IPS DF 4.7 (cell line): ENCODE data around the gene OR11A1.

ENCODE experiments used
- DNase-seq: peaks from one replicate; pipeline ENCODE4 v3.0.0-alpha.2; 2013; ENCODE audit warnings: low spot score; ENCODE audit errors: extremely low read depth

Gene OR11A1, protein sequence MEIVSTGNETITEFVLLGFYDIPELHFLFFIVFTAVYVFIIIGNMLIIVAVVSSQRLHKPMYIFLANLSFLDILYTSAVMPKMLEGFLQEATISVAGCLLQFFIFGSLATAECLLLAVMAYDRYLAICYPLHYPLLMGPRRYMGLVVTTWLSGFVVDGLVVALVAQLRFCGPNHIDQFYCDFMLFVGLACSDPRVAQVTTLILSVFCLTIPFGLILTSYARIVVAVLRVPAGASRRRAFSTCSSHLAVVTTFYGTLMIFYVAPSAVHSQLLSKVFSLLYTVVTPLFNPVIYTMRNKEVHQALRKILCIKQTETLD

DNA sequence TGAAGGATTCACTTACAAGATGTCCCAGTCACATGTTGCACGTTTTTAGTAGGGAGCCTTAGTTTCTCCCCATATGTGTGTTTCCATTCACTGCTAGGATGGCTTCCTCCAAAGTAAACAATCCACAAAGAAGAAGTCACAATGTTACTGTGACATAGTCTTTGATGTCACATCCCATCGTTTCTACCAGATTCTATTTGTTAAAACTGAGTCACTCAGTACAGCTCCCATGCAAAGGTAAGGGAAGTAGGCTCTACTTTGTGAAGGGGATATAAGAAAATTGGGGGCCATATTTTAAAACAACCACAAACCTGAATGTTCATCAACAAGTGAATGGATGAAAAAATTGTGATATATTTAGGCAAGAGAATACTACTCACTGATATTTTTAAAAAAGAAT lies at the start of gene OR11A1, which contains the start of gene OR2H1:
Gene OR11A1 (minus strand): TSS at position 101 of the 400 bp plus-strand sequence. CDS start 29,430 bp downstream, outside the sequence.
Gene OR2H1 (plus strand): TSS at position 185 of the 400 bp plus-strand sequence. CDS start 4,615 bp downstream, outside the sequence.
- DNase-seq, result no peak

DNA sequence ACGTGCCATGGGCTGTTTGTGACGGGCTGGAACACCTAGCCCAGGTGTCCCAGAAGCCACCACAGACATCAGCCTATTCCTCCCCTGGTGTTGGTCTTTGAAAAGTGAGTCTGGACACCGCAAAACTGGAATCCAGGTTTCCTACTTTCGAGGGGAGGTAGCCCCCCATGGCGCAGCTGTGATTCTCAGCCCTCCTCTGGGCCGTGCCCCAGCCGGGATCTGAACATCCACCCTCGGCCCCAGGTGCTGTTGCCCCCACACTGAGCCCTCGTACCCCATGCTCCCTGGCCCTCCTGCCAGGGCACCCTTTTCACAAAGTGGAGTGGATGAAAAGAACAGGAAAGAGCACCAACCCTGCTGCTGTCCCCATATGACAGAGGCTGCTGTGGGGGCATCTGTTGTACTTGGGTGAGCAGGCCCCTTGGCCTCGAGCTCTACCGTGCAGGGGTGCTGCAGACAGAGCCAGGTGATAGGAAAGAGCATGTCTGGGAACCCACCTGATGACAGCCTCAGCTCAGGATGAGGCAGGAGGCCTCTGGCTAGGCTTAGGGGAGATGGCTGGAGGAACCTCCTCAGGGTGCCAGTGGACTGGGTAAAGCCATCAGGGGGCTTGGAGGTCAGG lies 49.7 kb upstream of the OR11A1 start:
- DNase-seq, result no peak

DNA sequence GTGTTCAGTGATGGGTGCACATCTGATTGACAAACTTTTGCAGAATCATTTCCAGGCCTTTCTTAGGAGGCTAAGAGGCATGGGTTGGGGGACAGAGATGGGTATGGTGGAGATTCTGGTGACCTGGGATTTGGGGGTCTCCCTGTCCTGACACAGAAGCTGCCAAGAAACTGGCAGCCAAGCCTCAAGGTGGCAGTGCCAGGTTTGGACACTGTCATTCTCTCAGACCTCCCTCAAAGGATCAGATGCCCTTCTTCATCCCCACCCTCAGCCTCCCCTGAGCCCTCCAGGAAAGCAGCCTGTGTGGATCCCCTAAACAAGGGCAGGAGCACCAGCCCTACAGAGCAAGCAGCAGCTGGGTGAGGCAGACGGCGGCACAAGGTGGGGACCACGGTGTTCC lies 48.9 kb upstream of the OR11A1 start:
- DNase-seq, result no peak

DNA sequence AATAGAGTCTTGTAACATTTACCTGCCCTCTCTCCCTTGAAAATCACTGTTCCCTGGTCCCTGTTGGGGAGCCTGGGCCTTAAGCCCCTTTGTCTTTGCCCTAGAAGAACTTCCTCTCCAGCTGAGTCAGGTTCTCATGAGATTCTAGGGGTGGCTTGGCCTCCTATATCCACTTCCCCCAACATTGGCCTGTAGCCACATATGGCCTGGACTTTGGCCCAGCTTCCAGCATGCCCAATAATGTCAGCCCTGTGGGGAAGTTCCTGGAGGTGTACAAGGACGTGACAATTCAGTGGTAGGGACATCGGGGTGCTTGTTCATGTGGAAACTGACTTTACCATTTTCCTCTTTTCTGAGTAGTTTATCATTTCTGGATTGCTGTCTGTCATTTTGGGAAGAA lies 48.1 kb upstream of the OR11A1 start:
- no peak for DNase-seq

DNA sequence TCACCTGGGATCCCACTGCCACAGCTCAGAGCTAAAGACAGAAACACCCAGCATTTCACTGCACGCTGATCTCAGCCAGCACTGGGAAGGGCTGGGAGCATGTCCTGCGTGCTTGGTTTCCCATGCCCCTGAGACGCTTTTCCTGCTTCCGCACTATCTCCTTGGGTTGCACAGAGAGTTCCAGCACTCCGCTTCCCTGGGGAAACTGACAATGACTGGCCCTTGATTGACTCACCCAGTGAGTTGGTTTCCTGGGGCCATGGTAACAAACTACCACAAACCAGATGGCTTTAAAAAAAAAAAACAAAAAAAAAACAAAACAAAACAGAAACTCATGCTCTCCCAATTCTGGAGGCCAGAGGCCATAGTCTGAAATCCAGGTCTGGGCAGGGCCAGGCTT lies 45.7 kb upstream of the OR11A1 start:
- no peak for DNase-seq

DNA sequence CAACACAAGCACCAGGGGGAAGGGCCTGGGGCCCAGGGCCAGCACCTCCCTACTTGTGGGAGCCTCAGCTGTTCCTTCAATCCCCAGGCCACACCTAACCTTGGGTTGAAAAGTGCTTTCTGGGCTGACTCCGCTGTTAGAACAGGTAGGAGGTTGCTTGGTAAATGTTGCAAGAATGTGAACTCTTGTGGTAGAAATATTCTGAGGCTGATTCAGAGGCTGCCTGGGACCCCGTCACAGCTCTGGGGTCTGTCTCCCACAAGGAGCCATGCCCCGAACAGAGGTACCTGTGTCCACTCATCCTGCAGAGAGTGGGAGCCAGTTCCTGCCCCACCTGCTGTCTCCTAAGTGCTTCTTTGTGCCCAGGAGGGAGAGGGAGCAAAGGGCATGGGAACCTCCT lies 45.3 kb upstream of the OR11A1 start:
- DNase-seq, result no peak

DNA sequence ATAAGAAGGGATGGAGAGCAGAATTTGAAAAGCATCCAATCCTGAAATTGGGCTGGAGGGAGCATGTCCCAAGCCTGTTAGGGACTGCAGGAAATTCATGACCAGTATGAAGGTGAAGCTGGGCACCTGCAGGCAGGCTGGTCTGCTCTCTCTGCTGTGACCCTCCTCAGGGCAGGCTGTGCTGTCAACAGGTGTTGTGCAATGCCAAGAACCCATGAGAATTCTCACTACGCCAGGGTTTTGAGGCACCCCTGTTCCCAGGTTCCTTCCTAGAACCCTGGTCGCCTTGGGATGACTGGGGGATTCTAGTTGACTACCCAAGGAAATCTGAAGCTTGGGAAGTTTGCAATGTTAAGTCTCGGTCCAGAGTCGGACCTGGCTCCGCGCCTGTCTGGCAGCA lies 44.2 kb upstream of the OR11A1 start:
- DNase-seq, result no peak

DNA sequence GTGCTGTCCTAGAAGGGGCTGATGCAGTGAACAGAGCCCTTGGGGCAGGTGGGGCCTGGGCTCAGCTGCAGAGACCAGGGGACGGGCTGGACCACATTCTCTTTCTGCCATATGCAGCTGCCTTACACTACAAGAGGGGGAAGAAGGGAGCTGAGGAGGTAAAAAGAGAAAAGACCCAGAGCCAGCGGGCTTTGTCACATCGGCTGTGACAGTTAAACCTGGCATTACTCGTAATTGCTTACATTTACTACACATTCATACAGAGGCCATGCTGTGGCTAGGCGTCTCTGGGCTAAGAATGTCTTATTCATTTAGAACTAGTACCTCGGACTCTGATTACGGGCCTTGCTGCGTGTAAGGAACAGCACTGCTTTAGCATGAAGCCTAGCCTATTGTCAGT lies 43.7 kb upstream of the OR11A1 start:
- DNase-seq, result no peak

DNA sequence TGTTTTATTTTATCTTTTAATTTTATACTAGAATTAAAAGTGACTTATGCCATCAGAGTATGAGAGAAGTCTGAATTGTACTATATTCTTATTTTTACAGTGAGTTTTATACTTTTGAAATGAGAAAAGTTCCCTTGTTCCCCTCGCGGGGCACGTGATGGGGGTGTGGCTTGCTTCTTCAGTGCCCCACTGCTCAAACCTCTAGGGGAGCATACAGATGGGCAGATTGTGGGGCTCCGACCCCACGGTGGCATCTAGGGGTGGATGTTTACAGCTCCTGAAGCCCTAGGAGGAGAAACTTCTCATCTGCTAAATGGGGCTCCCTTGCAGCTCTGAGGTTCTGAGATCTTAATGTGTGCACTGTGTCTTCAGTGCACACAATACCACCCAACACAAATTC lies 42.8 kb upstream of the OR11A1 start:
- DNase-seq, result no peak

DNA sequence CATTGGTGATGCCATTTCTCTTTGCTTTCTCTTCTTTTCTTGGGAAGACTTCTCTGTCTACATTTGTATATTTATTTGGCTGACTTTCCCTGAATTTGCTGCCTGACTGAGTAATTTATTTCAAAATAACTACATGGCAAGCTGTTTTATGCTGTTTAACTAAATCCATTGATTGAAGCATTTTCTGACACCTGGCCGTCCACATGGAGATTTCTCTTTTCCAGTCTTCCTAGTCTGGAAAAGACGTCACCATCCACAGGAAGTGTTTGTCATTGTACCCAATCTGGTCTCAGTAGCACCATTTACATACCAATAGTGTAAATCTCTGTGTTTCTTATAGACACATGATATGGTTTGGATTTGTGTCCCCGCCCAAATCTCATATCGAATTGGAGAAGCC lies 40.1 kb upstream of the OR11A1 start:
- no peak for DNase-seq

DNA sequence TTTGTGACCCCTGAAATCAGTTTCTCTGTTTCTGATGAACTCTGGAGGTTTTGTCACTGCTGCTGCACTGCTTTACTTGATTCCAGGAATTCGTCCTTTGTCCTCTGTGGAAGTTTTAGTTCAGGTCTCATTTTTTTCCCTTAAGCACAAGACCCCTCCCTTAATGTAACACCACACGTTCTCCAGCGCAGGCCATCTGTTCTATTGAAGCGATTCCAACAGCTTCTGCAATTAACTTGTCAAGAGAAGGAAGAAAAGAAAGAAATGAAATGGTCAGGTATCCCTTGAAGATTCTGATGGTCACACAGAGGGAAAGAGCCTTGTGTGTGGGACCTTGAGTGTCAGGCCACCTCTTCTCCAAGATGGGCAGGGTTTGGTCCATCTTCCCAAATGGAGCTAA lies 38.7 kb upstream of the OR11A1 start:
- no peak for DNase-seq

DNA sequence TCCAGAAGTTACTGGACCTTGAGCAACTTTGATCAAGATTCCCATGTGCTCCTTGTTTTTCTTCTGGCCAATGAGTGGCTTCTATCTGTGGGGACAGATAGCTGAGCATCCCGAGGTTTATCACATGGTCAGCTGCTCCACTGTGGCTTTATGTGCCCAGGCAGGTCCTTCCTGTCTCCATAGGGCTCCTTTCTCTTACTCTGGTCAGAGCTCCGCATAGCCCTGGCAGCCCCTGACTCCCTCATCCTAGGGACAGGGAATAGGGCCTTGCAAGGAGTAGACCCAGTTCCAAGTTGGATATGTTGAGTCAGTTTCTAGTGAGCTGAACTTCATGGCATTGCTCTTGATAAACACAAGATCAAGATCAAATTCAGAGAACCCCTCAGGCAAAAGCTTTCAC lies 37.3 kb upstream of the OR11A1 start:
- DNase-seq, result no peak

DNA sequence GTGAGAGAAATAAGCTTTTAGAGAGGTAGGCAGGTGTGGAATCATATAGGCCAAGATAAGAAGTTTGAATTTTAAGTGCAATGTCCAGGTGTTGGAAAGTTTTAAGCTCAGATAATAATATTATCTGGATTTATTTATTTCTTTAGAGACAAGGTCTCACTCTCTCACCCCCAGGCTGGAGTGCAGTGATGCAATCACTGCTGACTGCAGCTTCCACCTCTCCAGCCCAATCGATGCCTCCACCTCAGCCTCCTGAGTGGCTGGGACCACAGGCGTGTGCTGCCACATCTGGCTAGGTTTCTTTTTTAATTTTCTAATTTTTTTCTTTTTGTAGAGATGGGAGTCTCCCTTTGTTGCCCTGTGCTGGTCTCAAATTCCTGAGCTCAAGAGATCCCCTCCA lies 36.4 kb upstream of the OR11A1 start:
- DNase-seq, result no peak

DNA sequence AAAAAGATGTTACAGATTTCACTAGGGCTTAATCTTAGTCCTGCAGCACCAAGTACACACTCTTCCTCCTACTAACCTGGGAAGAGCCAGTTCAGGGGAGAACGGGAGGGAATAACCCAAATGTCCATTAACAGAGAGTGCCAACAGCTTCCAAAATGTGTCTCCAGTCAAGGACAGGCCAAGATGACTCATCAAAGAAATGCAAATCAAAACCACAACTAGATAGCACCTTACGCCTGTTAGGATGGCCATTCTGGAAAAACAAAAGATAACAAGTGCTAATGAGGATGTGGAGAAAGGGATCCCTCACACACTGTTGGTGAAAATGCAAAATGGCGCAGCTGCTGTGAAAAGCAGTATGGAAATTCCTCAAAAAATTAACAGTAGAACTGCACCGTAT lies 34.7 kb upstream of the OR11A1 start:
- DNase-seq, result no peak

DNA sequence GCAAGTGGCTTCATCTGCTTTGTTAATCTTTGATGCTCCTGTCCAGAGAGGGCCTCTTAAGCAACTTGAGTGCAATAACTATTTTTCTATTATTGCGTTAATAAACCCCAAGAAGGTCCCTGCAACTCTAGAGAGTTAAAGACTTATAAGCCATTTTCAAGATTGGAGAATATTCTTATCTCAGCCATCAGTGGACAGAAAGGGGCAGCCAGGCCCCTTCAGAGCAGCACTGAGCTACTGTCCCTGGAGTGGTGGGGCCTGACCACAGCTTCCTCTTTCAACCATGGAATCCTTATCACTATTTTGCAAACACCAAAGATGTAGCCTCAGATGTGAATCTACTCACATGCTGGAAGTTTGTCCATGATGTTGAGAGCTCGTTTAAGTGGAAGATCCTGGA lies 33.7 kb upstream of the OR11A1 start:
- no peak for DNase-seq

DNA sequence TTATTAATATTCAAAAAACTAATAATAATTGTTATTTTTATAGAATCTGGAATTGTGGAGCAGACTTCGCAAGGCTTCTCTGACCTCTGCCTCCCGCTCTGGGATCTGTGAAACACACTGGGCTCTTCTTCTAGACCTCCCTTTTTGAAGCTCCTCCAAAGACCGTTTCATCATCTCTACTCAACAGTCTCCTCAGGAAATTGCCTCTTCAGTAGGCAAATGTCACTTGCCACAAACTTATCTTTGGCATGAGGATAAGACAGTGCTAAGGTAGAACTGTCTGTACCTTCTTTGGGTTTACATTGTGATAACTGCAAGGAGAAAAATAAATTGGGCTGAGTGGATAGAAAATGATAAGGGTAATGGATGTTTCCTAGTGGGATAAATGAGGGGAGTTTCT lies 33.2 kb upstream of the OR11A1 start:
- DNase-seq, result no peak

DNA sequence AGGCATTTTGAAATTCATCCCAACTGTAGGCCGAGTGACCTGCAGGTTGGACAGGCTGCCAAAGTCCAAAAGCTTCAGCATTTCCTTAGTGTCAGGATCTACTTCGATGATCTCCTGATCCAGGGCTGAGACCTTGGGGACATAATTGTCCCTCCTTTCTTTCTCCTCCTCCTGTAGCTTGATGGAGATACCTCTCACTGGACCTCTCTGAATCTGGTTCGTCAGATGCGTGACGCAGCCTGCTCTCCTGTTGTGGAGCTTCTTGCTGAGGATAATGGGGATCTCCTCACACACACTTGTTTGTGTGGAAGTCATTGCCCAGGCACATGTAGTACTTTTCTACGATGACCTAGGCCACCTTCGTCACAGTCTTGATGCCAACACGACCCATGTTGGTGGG lies 32.4 kb upstream of the OR11A1 start:
- no peak for DNase-seq

DNA sequence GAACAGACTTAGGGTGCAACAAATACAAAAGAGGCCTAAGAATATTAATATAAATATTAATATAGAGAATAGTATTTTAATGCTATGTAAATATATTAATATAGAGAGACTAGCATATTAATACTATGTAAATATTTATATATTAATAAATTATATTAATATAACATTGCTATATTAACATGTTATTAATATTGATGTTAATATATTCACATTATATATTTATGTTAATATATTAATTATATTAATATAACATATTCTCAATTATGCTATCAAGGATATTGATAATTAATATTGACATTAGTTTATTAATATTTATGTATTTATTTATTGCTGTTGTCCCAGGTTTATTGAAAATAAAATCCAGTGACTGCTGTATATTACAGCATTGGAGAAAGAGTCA lies 32.0 kb upstream of the OR11A1 start:
- no peak for DNase-seq

DNA sequence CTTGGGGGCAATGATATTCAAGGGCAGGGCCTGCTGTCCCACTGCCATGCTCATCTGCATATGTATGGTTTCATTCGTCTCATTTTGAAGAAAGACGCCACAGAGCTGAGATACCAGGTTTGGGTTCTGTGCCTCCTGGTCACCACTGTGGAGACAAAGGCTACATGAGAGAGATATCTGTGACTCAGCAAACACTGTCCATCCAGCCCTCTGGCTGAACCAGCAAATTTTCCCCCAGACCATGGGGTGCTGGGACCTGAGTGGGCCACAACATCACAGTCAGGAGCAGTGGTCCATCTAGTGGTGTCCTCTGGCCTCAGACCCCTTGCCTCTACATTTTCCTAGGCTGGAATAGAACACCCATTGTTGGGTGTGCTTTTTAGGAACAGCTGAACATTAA lies 30.8 kb upstream of the OR11A1 start, which contains the start of gene MAS1L:
Gene MAS1L (minus strand): TSS at position 297 of the 400 bp plus-strand sequence. CDS start 54 bp downstream, at position 243.
- DNase-seq, result no peak

DNA sequence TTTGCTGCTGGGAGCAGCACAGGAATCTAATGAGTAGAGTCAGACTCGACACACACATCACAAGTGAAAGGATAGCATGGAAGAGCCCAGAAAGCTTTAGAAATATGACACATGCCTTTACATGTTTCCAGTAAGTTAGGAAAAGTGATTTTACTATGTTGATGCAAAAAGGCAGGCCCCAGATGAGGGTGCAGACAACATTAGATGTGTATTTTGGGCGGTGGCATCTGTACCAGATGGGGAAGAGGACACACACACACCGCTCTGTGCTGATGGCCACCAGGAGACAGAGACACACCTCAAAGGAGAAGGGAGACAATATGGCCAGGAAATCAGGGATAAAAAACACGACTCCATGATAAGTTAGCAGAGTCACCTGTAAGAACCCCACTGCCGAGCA lies 30.3 kb upstream of the OR11A1 start:
- DNase-seq, result no peak

DNA sequence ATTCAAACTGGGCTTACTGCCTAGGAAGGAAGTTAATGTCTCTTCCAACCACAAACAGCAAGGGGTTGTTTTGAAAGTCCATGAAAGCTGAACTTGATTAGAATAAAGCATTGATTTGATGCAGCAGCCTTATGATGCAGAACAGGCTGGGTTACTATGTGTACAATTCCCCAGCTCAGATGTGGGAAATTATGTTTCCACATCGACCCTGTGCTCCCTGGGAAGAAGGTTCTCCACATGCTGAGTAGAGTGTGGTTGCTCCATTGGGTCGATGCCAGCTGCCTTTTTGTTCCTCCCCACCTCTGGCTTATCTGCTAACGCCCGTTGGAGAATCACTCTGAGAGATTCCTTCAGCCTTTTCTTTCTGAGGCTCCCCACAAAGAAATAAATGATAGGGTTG lies 29.7 kb upstream of the OR11A1 start:
- DNase-seq, result no peak

DNA sequence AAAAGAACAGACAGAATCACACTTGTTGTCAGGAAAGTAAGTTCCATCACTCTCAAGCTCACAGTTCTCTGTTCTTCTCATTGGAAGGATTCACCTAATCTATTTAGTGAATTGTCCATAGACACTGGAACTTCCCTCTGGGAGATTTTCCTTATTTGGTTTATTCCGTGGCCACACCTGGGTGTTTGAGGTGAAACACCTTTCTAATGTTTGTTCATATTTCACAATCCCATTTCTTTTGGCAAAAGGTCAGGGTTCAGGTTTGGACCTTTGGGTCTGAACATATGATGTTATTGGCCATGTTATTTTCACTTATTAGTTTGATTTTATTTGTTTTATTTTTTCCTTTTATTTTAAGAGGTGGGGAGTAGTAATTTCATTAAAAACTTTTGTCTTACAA lies 26.9 kb upstream of the OR11A1 start:
- no peak for DNase-seq

DNA sequence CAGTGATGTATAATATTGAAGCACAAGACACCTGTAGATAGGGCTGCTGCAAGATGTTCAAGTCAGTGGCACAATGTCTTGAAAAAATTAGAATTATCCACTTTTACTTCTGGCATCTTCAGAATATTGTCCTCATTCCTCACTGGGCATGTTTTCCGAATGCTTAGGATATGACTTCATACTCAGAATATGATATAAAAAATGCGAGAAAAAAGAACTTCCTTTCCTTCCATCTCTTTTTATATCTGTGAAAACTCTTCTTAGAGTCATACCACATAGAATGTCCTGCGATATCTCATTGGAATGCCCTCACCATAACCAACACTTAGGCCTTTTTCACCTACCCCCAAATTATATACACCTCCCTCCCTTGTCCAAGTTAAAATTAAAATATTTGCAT lies 26.3 kb upstream of the OR11A1 start:
- DNase-seq, result no peak
